Pons (tissue), 1 donor: ENCODE measurements around the gene OR1L4.

ENCODE experiments used
- DNase-seq: peaks from one replicate; pipeline ENCODE4 v3.0.0-alpha.2; 2016; ENCODE audit warnings: low spot score

OR1L4 gene, protein sequence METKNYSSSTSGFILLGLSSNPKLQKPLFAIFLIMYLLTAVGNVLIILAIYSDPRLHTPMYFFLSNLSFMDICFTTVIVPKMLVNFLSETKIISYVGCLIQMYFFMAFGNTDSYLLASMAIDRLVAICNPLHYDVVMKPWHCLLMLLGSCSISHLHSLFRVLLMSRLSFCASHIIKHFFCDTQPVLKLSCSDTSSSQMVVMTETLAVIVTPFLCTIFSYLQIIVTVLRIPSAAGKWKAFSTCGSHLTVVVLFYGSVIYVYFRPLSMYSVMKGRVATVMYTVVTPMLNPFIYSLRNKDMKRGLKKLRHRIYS

DNA sequence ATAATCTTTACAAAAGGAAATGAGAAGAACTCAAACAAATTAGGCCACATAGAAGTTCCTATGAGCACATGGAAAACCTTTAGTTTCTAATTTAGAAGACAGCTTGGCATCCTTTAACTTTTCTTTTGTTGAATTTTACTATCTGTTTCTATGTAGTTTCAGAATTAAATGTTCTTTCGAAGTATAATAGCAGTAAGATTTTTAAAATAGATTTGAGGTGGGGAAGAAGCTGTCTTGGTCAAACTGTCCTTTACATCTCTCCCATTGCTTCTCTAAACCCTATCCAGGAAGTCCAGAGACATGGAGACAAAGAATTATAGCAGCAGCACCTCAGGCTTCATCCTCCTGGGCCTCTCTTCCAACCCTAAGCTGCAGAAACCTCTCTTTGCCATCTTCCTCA, at the start of gene OR1L4:
Gene OR1L4, plus strand, starts transcription at position 301 of the 400 bp plus-strand sequence. Its CDS starts 0 bp downstream, at position 301.
- DNase-seq, result no peak

DNA sequence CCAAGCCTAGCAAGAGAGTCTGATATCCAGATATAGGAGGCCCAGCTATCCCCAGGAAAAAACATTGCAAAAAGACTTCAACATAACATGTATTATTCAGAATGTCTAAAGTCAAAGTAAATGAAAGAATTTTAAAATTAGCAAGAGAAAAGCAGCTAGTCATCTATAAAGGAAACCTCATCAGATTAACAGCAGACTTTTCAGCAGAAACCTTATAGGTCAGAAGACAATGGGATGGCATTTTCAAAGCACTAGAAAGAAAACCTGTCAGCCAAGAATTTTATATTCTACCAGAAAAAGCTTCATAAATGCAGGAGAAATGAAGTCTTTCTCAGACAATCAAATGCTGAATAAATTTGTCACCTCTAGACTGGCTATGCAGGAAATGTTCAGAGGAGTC, 38.9 kb upstream of the OR1L4 start:
- no peak for DNase-seq

DNA sequence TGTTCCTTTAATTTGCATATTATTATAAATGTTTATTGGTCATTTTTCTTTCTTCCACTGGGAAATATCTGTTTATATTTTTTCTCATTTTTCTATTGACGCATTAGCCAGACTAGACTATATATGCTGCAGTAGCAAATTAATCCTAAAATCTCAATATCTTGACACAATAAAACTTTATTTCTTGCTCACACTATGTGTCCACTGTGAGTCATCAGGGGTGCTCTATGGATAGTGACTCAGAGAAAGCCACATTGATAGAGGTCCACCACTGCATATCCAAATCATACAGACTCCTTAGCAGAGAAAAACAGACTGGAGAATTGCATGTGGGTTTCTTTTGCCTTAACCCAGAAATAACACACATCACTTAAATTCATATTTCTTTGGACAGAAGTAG, 28.1 kb upstream of the OR1L4 start:
- DNase-seq, result no peak

DNA sequence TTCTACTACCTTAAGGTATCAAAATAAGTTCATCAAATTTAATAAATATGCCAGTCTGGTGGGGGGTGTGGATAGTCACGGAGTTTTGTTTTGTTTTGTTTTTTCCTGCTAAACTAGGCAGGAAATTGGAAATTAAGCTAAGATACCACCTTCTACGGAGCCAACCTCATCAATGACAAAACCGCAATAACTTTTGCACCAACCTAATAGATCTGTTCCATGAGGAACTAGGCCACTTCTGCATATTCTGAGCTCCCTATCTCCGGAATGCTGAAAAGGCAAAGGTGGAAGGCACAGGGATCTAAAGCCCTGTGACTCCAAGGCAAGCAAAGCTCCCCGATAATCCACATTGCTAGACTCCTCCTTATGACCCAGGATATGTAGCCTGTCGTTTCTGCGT, 5.8 kb upstream of the OR1L4 start:
- DNase-seq, result no peak

DNA sequence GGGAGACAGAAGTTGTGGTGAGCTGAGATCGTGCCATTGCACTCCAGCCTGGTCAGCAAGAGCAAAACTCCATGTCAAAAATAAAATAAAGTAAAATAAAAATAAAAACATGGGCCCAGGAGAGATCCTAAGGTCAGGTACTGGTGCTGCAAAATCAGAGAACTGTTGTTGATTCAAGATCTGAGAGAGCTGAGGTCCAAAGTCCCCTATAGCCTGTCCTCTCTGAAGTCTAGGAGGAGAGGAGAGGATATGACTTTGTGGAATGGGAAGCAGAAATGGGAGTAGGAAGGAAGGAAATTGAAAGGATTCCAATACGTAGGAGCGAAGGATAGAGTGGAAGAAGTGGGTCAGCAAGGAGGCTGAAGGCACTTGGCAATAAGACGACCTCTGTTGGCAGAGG, 4.6 kb upstream of the OR1L4 start:
- no peak for DNase-seq

DNA sequence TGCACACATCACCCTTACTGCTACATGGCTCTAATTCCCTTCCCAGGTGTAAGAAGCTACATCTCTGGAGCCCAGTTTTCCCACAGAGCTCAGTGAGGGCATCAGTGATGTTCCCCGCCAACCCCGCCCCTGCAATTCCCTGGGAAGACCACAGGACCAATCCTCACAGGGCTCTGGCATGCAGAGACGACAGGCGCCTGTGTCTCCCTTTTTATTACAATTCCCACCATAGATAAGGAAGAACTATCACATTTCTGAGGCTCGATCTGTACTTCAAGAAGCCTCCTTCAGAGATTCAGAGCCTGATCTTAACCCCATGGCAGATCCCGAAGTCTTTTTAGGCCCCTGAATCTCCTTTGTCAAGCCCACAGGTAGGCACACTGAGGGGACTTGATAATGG, 18.2 kb downstream of the OR1L4 start, which contains the start of gene OR1L6:
Gene OR1L6, plus strand, starts transcription at position 301 of the 400 bp plus-strand sequence. CDS start 7,545 bp downstream, outside the sequence.
- no peak for DNase-seq

DNA sequence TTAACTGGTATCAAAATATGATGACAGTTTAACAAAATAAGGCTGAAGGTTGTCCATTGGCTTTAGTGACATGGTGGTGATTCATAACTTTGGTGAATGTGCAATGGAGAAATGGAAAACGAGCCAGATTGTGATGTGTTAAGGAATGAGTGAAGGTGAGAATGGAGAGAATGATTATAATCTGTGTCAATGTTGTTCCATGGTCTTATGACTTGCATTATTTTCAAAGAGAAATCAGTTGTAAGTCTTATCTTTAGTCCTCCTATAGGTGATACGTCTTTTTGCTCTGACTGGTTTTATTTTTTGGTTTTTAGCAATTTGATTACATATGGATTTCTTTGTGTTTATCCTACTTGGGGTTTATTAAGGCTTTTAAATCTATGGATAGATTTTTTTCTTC, 31.0 kb downstream of the OR1L4 start:
- DNase-seq, result no peak

DNA sequence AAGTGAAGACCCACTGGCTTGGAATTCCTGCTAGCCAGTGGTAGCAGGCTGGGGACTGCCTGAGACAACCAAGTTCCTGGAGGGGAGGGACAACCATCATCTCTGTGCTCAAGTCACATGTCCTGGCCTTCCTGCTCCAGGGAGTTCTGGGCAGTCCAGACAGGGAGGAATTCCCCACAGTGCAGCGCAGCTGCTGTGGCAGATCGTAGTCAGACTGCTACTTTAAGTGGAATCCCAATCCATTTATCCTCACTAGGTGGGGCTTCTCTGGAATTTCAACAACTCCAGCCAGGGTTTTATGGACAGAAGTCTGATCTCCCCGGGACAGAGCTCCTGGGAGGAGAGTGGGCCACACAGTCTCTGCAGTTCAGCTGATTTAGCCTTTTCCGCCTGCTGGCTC, 44.0 kb downstream of the OR1L4 start:
- DNase-seq, result no peak
